DND-41 (cell line): ENCODE measurements around the gene GLYATL3.

Source experiments
- ATAC-seq: fragments of 200-7000 bp; cut with Tn5 transposase; 3 replicates; pipeline ENCODE4 v1.9.1; 2021; ENCODE audit warnings: low read depth; ENCODE audit not compliant: insufficient read depth
- DNase-seq: peaks from one replicate; pipeline ENCODE4 v3.0.0-alpha.2; 2020
- H2AFZ ChIP-seq: 2 replicates; pipeline ENCODE4 v1.6.0; 2012; ENCODE audit warnings: low read depth, low read length
- H3K27ac ChIP-seq: 2 replicates; pipeline ENCODE4 v1.5.1; 2012; ENCODE audit warnings: low read length, inconsistent platforms
- H3K27me3 ChIP-seq: fragments of 200-600 bp; sonication (generic); 2 replicates; pipeline ENCODE4 v1.6.0; 2012; ENCODE audit warnings: low read length, mild to moderate bottlenecking, inconsistent platforms; ENCODE audit not compliant: insufficient read depth, poor library complexity
- H3K36me3 ChIP-seq: 2 replicates; pipeline ENCODE4 v1.5.1; 2012; ENCODE audit warnings: low read length, inconsistent platforms; ENCODE audit not compliant: insufficient read depth
- H3K4me1 ChIP-seq: 2 replicates; pipeline ENCODE4 v1.5.1; 2012; ENCODE audit warnings: mild to moderate bottlenecking, low read length; ENCODE audit not compliant: insufficient read depth
- H3K4me2 ChIP-seq: 2 replicates; pipeline ENCODE4 v1.6.0; 2012; ENCODE audit warnings: mild to moderate bottlenecking, moderate library complexity, low read length, inconsistent platforms; ENCODE audit not compliant: insufficient read depth
- H3K4me3 ChIP-seq, 2 experiments: fragments of 200-600 bp in 1 of 2; shearing (Covaris generic) in 1 of 2; 2 replicates each; pipeline ENCODE4 v1.5.1; 2012 to 2016; ENCODE audit warnings: inconsistent platforms in 2 of 2, low read length in 2 of 2, mild to moderate bottlenecking in 2 of 2, low read depth in 1 of 2, moderate library complexity in 1 of 2
- H3K79me2 ChIP-seq: 2 replicates; pipeline ENCODE4 v1.6.0; 2012; ENCODE audit warnings: low read length, inconsistent platforms; ENCODE audit not compliant: insufficient read depth
- H3K9ac ChIP-seq: 2 replicates; pipeline ENCODE4 v1.6.0; 2012; ENCODE audit warnings: low read depth, mild to moderate bottlenecking, inconsistent platforms, low read length, moderate library complexity
- H3K9me3 ChIP-seq: 2 replicates; pipeline ENCODE4 v1.5.1; 2012; ENCODE audit warnings: low read length, moderate library complexity, mild to moderate bottlenecking, inconsistent platforms; ENCODE audit not compliant: insufficient read depth, severe bottlenecking
- H4K20me1 ChIP-seq: 2 replicates; pipeline ENCODE4 v1.6.0; 2012; ENCODE audit warnings: low read length; ENCODE audit not compliant: insufficient read depth
- CTCF ChIP-seq: IDR thresholded peaks from 2 replicates; pipeline ENCODE4 v1.5.1; 2012; ENCODE audit warnings: borderline replicate concordance, low read length, moderate library complexity, mild to moderate bottlenecking; ENCODE audit not compliant: poor library complexity, severe bottlenecking; ENCODE audit errors: extremely low read depth
- EZH2 ChIP-seq: IDR thresholded peaks from 3 replicates; pipeline ENCODE4 v1.6.1; 2012; ENCODE audit warnings: borderline replicate concordance, low read depth, mild to moderate bottlenecking, moderate library complexity, low read length, inconsistent platforms; ENCODE audit not compliant: severe bottlenecking

GLYATL3 gene

DNA sequence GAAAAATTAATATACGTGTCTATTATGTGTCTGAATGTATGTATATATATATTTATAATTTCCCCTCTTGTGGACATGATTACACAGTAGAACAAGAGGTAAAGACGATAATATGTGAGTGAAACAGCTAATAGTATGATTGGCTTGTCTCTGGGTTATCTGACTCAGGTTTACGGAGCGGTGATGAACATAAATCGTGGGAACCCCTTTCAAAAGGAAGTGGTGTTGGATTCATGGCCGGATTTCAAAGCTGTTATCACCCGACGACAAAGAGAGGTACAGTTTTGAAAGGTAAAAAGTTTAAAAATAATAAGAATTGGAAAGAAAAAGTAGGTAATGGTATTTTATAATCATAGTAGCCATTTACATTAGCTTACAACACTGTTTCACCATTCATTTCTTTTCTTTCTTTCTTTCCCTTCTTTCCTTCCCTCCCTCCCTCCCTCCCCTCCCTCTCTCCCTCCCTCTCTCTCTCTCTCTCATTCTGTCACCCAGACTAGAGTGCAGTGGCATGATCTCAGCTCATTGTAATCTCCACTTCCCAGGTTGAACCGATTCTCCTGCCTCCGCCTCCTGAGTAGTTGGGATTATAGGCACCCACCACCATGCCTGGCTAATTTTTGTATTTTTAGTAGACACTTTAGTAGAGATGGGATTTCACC lies 15.9 kb downstream of the GLYATL3 start:
- ATAC-seq (no peak), DNase-seq (no peak)
- Histone ChIP-seq H4K20me1 (no peaks in the 10 kb centered on the region), H3K9ac (no peak overlapping the region), H3K79me2 (no peaks in the 10 kb centered on the region), H3K36me3 (no peaks in the 10 kb centered on the region), H3K27me3 (peaks cover 3% of the 10 kb centered on the region), H3K4me3 (no peak overlapping the region), H3K4me2 (no peak overlapping the region), H3K4me1 (no peaks in the 10 kb centered on the region), H3K27ac (no peak overlapping the region), H3K9me3 (no peaks in the 10 kb centered on the region), H2AFZ (no peak overlapping the region)
- no peak for TF ChIP-seq CTCF
- no peak for TF ChIP-seq EZH2

DNA sequence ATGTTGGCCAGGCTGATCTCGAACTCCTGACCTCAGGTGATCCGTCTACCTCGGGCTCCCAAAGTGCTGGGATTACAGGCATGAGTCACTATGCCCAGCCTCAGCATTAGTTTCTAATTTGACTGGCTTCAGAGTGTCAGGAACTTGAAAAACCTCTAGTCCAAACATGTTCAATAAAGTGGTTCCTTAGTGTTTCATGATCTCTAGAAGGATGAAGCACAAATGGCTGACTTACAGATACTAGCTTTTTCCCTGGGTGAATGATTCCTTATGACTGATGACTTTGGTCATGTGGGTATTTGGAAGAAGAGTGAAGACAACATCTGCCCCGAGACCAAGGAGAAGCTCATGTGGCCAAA lies 16.4 kb downstream of the GLYATL3 start:
- H3K4me1 ChIP-seq, result no peaks in the 10 kb centered on the region
- H3K9ac ChIP-seq, result no peak overlapping the region
- TF ChIP-seq CTCF (no peak), EZH2 (no peak)
- ATAC-seq (no peak), DNase-seq (no peak)
- no peak overlapping the region for H3K4me3 ChIP-seq
- no peaks in the 10 kb centered on the region for H4K20me1 ChIP-seq
- no peak overlapping the region for H3K4me2 ChIP-seq
- H3K27ac ChIP-seq, result no peak overlapping the region
- no peaks in the 10 kb centered on the region for H3K36me3 ChIP-seq
- peaks cover 3% of the 10 kb centered on the region for H3K27me3 ChIP-seq
- no peak overlapping the region for H2AFZ ChIP-seq
- H3K9me3 ChIP-seq, result no peaks in the 10 kb centered on the region
- no peaks in the 10 kb centered on the region for H3K79me2 ChIP-seq

DNA sequence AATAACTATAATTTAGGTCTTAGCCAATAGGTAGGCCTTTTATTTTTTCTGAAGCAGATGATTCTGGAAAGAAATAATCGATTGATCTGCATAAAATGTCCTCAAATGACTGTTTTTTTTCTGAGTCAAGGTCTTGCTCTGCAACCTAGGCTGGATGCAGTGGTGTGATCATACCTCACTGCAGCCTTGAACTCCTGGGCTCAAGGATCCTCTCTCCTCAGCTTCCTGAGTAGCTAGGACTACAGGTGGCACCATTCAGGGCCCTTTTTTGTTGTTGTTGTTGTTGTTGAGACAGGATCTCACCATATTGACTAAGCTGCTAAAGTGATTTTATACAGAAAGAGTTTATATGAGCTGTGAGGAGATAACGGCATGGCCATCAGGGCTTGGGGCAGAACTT lies 18.2 kb downstream of the GLYATL3 start:
- ATAC-seq (no peak), DNase-seq (no peak)
- Histone ChIP-seq H3K27me3 (peaks cover 3% of the 10 kb centered on the region), H3K9ac (no peak overlapping the region), H3K9me3 (no peaks in the 10 kb centered on the region), H4K20me1 (no peaks in the 10 kb centered on the region), H3K36me3 (no peaks in the 10 kb centered on the region), H2AFZ (no peak overlapping the region), H3K27ac (no peak overlapping the region), H3K4me3 (no peak overlapping the region), H3K4me1 (no peaks in the 10 kb centered on the region), H3K4me2 (no peak overlapping the region), H3K79me2 (no peaks in the 10 kb centered on the region)
- TF ChIP-seq CTCF (no peak), EZH2 (no peak)

- no peaks in the 10 kb centered on the region for H4K20me1 ChIP-seq
- TF ChIP-seq EZH2 (no peak), CTCF (no peak)
- H3K4me1 ChIP-seq, result no peaks in the 10 kb centered on the region
- no peak overlapping the region for H3K4me3 ChIP-seq
- no peak overlapping the region for H2AFZ ChIP-seq
- no peaks in the 10 kb centered on the region for H3K9me3 ChIP-seq
- ATAC-seq, result no peak
- H3K79me2 ChIP-seq, result no peaks in the 10 kb centered on the region
- H3K9ac ChIP-seq, result no peak overlapping the region
- DNase-seq, result no peak
- no peak overlapping the region for H3K27ac ChIP-seq
- no peak overlapping the region for H3K4me2 ChIP-seq
- H3K27me3 ChIP-seq, result peaks cover 4% of the 10 kb centered on the region
- no peaks in the 10 kb centered on the region for H3K36me3 ChIP-seq
Measured at GRCh38 chr6:49519660-49520059, 19.9 kb downstream of the GLYATL3 start.
